ENCODE data around the gene THUMPD1. TPM values are rescaled to one million over a fixed set of nuclear protein-coding genes. Genes with fewer than 3 reads are reported as not detected.

THUMPD1 gene, protein sequence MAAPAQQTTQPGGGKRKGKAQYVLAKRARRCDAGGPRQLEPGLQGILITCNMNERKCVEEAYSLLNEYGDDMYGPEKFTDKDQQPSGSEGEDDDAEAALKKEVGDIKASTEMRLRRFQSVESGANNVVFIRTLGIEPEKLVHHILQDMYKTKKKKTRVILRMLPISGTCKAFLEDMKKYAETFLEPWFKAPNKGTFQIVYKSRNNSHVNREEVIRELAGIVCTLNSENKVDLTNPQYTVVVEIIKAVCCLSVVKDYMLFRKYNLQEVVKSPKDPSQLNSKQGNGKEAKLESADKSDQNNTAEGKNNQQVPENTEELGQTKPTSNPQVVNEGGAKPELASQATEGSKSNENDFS
- 100 to 1,000 TPM in 1 of 4 donors, 10 to 100 TPM in 3; 37.6 to 139 (median 50.2) TPM for total RNA-seq

DNA sequence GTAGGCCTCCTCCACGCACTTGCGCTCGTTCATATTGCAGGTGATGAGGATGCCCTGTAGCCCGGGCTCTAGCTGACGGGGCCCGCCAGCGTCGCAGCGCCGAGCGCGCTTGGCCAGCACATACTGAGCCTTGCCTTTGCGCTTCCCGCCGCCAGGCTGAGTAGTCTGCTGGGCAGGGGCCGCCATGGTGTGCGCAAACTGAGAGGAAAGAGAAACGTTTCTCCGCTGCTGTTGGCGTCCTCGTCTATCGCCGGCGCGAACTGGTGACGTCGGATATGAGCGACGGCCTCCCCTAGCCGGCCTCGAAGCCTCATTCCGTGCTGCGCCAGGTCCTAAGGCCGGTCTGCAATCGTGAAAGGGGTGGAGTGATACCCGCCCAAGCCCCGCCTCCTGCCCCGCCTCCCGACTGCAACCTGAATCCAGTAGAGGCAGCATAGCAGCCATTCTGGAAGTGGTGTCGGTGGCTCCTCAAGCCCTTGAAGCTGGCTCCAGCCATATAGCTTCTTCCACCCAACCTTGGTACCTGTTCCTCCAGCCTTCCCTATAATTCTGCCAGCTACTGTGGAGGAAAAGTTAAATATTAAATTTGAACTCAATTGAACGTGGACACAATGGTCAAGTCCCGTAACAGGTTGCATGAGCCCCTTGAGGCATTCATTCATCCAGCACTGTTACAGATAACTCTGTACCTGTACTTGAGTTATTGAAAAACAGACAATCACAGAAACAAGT lies at the start of gene THUMPD1:
TSS of gene THUMPD1 (minus strand) at position 265 of the 732 bp plus-strand sequence. CDS start at position 186, 79 bp downstream.
- no peaks in the 10 kb centered on the region for H3K27me3 ChIP-seq
- DNase-seq, result peak; percentile 96 to 97
- H3K4me3 ChIP-seq, result peak within 1 kb of the TSS; percentile 94 to 99
- peak within 1 kb of the TSS; percentile 96 to 99 for H3K27ac ChIP-seq
- peak; percentile 55 to 84 for TF ChIP-seq POLR2A (IDR thresholded peaks at IDR 0.05)
- TF ChIP-seq, protein P1, sequence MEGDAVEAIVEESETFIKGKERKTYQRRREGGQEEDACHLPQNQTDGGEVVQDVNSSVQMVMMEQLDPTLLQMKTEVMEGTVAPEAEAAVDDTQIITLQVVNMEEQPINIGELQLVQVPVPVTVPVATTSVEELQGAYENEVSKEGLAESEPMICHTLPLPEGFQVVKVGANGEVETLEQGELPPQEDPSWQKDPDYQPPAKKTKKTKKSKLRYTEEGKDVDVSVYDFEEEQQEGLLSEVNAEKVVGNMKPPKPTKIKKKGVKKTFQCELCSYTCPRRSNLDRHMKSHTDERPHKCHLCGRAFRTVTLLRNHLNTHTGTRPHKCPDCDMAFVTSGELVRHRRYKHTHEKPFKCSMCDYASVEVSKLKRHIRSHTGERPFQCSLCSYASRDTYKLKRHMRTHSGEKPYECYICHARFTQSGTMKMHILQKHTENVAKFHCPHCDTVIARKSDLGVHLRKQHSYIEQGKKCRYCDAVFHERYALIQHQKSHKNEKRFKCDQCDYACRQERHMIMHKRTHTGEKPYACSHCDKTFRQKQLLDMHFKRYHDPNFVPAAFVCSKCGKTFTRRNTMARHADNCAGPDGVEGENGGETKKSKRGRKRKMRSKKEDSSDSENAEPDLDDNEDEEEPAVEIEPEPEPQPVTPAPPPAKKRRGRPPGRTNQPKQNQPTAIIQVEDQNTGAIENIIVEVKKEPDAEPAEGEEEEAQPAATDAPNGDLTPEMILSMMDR (IDR thresholded peaks at IDR 0.05), result peak in 2 of 4 experiments; percentile 12 to 17
- H3K36me3 ChIP-seq, result no peaks in the 10 kb centered on the region
- intact Hi-C loops (cut with DNase I; ENCODE audit: low total_unique reads), result no loop called here
- H3K9me3 ChIP-seq, result no peaks in the 10 kb centered on the region
- peaks cover 5 to 9% of the 10 kb centered on the region in 2 donors for H3K4me1 ChIP-seq

DNA sequence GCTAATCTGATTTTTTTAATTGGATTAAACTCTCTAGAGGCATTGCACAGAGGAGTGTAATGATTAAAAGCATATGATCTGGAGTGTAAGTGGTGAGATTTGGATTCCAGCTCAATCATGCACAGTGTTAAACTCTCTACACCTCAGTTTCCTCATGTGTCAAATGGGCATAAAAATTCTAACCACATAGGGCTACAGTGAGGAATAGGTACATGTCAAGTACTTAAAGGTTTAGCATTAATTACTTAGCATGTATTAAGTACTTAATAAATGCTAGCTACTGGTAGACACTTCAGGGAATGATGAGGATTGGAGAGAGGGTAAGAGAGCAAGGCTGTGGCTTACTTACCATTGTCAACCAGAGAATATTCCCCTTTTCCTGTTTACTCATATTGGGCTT lies 47.5 kb upstream of the THUMPD1 start:
- H3K4me3 ChIP-seq, result no peak overlapping the region
- H3K27me3 ChIP-seq, result no peaks in the 10 kb centered on the region
- no peak for TF ChIP-seq POLR2A (IDR thresholded peaks at IDR 0.05)
- TF ChIP-seq, protein P1 (IDR thresholded peaks at IDR 0.05), result no peak
- H3K36me3 ChIP-seq, result no peaks in the 10 kb centered on the region
- DNase-seq, result no peak
- no peaks in the 10 kb centered on the region for H3K4me1 ChIP-seq
- H3K27ac ChIP-seq, result no peak overlapping the region
- intact Hi-C loops (cut with DNase I; ENCODE audit: low total_unique reads), result no loop called here
- no peaks in the 10 kb centered on the region for H3K9me3 ChIP-seq

DNA sequence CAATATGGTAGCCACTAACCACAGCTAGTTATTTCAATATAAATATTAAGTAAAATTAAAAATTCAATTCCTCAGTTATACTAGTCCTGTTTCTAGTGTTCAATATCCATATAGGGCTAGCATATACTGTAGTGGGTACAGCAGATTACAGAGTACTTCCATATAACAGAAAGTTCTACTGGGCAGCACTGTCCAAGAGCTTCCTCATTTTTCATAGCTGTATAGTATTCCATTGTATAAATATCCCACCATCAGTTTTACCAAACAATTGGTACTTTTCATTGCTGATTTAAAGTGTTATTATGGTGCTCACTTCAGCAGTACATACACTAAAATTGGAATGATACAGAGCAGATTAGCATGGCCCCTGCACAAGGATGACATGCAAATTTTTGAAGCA lies 42.6 kb upstream of the THUMPD1 start:
- Histone ChIP-seq H3K27me3 (no peaks in the 10 kb centered on the region), H3K36me3 (no peaks in the 10 kb centered on the region), H3K9me3 (no peaks in the 10 kb centered on the region), H3K27ac (no peak overlapping the region), H3K4me3 (no peak overlapping the region), H3K4me1 (no peaks in the 10 kb centered on the region)
- DNase-seq, result no peak
- intact Hi-C loops (cut with DNase I; ENCODE audit: low total_unique reads), result no loop called here
- no peak for TF ChIP-seq POLR2A (IDR thresholded peaks at IDR 0.05)
- TF ChIP-seq, protein P1 (IDR thresholded peaks at IDR 0.05), result no peak

DNA sequence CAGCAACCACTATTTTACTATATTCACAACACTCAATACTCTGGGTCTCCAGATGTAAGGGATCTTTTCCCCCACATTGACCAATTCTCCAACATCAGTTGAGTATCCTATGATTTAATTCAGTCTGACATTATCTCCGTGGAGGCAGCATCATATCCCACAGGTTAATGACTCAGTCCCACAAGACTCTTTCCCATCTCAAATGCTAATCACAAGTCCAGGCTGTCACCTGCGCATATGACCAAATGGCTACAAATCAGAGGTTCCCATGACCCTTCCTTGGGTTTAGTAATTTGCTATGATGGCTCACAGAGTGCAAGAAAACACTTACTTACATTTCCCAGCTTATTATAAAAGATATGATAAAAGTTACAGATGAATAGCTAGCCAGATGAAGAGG lies 40.9 kb upstream of the THUMPD1 start:
- no peak for DNase-seq
- no peaks in the 10 kb centered on the region for H3K4me1 ChIP-seq
- H3K4me3 ChIP-seq, result no peak overlapping the region
- intact Hi-C loops (cut with DNase I; ENCODE audit: low total_unique reads), result no loop called here
- H3K9me3 ChIP-seq, result no peaks in the 10 kb centered on the region
- no peak overlapping the region for H3K27ac ChIP-seq
- no peaks in the 10 kb centered on the region for H3K36me3 ChIP-seq
- TF ChIP-seq, protein P1 (IDR thresholded peaks at IDR 0.05), result no peak
- no peak for TF ChIP-seq POLR2A (IDR thresholded peaks at IDR 0.05)
- H3K27me3 ChIP-seq, result no peaks in the 10 kb centered on the region

DNA sequence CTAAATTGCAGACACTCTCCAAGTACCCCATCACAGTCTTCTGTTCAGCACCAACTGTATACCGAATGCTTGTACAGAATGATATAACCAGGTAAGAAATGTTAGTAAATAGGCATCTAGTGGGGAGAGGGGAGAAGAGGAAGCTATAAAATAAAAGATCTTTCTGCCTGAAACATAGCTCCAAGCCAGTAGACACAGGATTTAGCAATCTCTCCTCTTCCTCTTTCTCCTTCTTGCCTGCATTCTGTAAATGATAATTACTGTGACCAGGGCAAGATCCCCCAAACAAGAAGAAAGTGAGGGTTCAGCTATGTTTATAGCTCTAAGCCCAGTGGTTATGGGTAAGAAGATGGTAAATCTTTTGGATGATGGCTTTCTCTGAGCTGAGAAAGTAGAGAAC lies 40.1 kb upstream of the THUMPD1 start:
- Histone ChIP-seq H3K4me3 (no peak overlapping the region), H3K27ac (no peak overlapping the region), H3K4me1 (no peaks in the 10 kb centered on the region), H3K9me3 (no peaks in the 10 kb centered on the region), H3K36me3 (no peaks in the 10 kb centered on the region), H3K27me3 (no peaks in the 10 kb centered on the region)
- no peak for TF ChIP-seq POLR2A (IDR thresholded peaks at IDR 0.05)
- TF ChIP-seq, protein P1 (IDR thresholded peaks at IDR 0.05), result no peak
- intact Hi-C loops (cut with DNase I; ENCODE audit: low total_unique reads), result no loop called here
- no peak for DNase-seq
